OCI-LY1 (cell line): ENCODE data around the gene ZNF618.

Experiments
- CTCF ChIP-seq: fragments of 200-600 bp; sonication (generic), shearing (Covaris generic); IDR thresholded peaks from 2 replicates; pipeline ENCODE4 v1.5.1; 2017; ENCODE audit warnings: mild to moderate bottlenecking, antibody characterized with exemption, low read length, moderate library complexity, mixed read lengths
- EZH2 ChIP-seq: fragments of 200-600 bp; sonication (generic), shearing (Covaris generic); IDR thresholded peaks from 2 replicates; pipeline ENCODE4 v1.8.0; 2017; ENCODE audit warnings: borderline replicate concordance, mixed run types, mild to moderate bottlenecking, antibody characterized with exemption, low read length, moderate library complexity, mixed read lengths

- TF ChIP-seq CTCF (no peak), EZH2 (no peak)
These were observed 114.4 kb downstream of the ZNF618 start for GRCh38 chr9:113990570-113990907.
